ENCODE data around the gene SPN. TPM values are rescaled to one million over a fixed set of nuclear protein-coding genes. Genes with fewer than 3 reads are reported as not detected.

The SPN gene
- total RNA-seq, 1 experiment from 2014 or later: 0.47 TPM

DNA sequence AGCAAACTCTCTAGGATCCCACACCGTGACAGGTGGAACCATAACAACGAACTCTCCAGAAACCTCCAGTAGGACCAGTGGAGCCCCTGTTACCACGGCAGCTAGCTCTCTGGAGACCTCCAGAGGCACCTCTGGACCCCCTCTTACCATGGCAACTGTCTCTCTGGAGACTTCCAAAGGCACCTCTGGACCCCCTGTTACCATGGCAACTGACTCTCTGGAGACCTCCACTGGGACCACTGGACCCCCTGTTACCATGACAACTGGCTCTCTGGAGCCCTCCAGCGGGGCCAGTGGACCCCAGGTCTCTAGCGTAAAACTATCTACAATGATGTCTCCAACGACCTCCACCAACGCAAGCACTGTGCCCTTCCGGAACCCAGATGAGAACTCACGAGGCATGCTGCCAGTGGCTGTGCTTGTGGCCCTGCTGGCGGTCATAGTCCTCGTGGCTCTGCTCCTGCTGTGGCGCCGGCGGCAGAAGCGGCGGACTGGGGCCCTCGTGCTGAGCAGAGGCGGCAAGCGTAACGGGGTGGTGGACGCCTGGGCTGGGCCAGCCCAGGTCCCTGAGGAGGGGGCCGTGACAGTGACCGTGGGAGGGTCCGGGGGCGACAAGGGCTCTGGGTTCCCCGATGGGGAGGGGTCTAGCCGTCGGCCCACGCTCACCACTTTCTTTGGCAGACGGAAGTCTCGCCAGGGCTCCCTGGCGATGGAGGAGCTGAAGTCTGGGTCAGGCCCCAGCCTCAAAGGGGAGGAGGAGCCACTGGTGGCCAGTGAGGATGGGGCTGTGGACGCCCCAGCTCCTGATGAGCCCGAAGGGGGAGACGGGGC, 1.3 kb downstream of the SPN start:
- H3K27ac ChIP-seq (ENCODE audit: low read depth, low read length): no peak overlapping the region
- TF ChIP-seq FOSL1 (IDR thresholded peaks at IDR 0.05; ENCODE audit: low read depth) (no peak), JUND (IDR thresholded peaks at IDR 0.05) (no peak), EGR1 (IDR thresholded peaks at IDR 0.05; ENCODE audit: low read depth) (no peak), EZH2phosphoT487 (IDR thresholded peaks at IDR 0.05; ENCODE audit: borderline replicate concordance) (no peak), CEBPB (IDR thresholded peaks at IDR 0.05; ENCODE audit: low read depth) (no peak), SRF (IDR thresholded peaks at IDR 0.05; ENCODE audit: low read depth) (no peak)
- TF ChIP-seq, protein P1, sequence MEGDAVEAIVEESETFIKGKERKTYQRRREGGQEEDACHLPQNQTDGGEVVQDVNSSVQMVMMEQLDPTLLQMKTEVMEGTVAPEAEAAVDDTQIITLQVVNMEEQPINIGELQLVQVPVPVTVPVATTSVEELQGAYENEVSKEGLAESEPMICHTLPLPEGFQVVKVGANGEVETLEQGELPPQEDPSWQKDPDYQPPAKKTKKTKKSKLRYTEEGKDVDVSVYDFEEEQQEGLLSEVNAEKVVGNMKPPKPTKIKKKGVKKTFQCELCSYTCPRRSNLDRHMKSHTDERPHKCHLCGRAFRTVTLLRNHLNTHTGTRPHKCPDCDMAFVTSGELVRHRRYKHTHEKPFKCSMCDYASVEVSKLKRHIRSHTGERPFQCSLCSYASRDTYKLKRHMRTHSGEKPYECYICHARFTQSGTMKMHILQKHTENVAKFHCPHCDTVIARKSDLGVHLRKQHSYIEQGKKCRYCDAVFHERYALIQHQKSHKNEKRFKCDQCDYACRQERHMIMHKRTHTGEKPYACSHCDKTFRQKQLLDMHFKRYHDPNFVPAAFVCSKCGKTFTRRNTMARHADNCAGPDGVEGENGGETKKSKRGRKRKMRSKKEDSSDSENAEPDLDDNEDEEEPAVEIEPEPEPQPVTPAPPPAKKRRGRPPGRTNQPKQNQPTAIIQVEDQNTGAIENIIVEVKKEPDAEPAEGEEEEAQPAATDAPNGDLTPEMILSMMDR (IDR thresholded peaks at IDR 0.05 in 2 of 3, conservative IDR thresholded peaks at IDR 0.05 in 1 of 3; ENCODE audit: borderline replicate concordance in 1 of 3, insufficient read depth in 1 of 3, low read depth in 2 of 3, low read length in 2 of 3): no peak
- TF ChIP-seq, protein P2, sequence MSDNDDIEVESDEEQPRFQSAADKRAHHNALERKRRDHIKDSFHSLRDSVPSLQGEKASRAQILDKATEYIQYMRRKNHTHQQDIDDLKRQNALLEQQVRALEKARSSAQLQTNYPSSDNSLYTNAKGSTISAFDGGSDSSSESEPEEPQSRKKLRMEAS (IDR thresholded peaks at IDR 0.05): no peak
- TF ChIP-seq, protein P3, sequence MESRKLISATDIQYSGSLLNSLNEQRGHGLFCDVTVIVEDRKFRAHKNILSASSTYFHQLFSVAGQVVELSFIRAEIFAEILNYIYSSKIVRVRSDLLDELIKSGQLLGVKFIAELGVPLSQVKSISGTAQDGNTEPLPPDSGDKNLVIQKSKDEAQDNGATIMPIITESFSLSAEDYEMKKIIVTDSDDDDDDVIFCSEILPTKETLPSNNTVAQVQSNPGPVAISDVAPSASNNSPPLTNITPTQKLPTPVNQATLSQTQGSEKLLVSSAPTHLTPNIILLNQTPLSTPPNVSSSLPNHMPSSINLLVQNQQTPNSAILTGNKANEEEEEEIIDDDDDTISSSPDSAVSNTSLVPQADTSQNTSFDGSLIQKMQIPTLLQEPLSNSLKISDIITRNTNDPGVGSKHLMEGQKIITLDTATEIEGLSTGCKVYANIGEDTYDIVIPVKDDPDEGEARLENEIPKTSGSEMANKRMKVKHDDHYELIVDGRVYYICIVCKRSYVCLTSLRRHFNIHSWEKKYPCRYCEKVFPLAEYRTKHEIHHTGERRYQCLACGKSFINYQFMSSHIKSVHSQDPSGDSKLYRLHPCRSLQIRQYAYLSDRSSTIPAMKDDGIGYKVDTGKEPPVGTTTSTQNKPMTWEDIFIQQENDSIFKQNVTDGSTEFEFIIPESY (IDR thresholded peaks at IDR 0.05; ENCODE audit: extremely low read depth, insufficient replicate concordance, low read length): no peak

More for the DNA sequence above, 1.3 kb downstream of the SPN start:
- H3K9me2 ChIP-seq (ENCODE audit: insufficient read depth): no peaks in the 10 kb centered on the region
- H4K20me1 ChIP-seq (ENCODE audit: insufficient read depth): no peaks in the 10 kb centered on the region
- ChIA-PET RAD21 (ENCODE audit: low non-redundant PET in 1 of 2, low total read pairs in 2 of 2, uncharacterized antibody in 2 of 2, unreplicated experiment in 2 of 2) (no interaction called here), POLR2A (no interaction called here), CTCF (no interaction called here)
- no peak overlapping the region for H3K9ac ChIP-seq (ENCODE audit: low read length)
- H3K79me2 ChIP-seq (ENCODE audit: insufficient read depth, low read length): no peaks in the 10 kb centered on the region
- H3K4me1 ChIP-seq (ENCODE audit: control insufficient read depth in 1 of 2, insufficient read depth in 2 of 2, low read length in 2 of 2): no peaks in the 10 kb centered on the region
- H3K4me3 ChIP-seq (replicated peaks in 1 of 2; ENCODE audit: low read depth in 1 of 2, low read length in 2 of 2): no peak overlapping the region
- ATAC-seq (no peak), DNase-seq (ENCODE audit: low read depth, low spot score) (no peak)
- no TSS peak for BruUV-seq (replicated peaks)
- no peaks in the 10 kb centered on the region for H3K36me3 ChIP-seq (ENCODE audit: control insufficient read depth in 1 of 2, insufficient read depth in 2 of 2, low read length in 2 of 2)
- no peak overlapping the region for H3K4me2 ChIP-seq (ENCODE audit: low read length)
- H2AFZ ChIP-seq (ENCODE audit: low read depth, low read length, poor library complexity, severe bottlenecking): no peak overlapping the region
- intact Hi-C loops (cut with micrococcal nuclease): no loop called here
- H3K27me3 ChIP-seq (ENCODE audit: insufficient read depth, low read length): no peaks in the 10 kb centered on the region
- H3K9me3 ChIP-seq (ENCODE audit: control insufficient read depth in 1 of 2, insufficient read depth in 1 of 2, low read depth in 1 of 2, low read length in 2 of 2): no peaks in the 10 kb centered on the region
